Heart right ventricle (tissue), 16 donors: ENCODE results near the gene XKR3. TPM values are rescaled to one million over a fixed set of nuclear protein-coding genes. Genes with fewer than 3 reads are reported as not detected.
"Not testable (repeated sequence)": the region's sequence is repeated elsewhere in the genome, so short reads cannot be mapped to it uniquely, and the experiment has no call there.

Experiments used
- ATAC-seq, 8 donors: fragments of 200-7000 bp; cut with Tn5 transposase; one replicate each; pipeline ENCODE4 v1.9.1; 2020; ENCODE audit warnings: mild to moderate bottlenecking in 8 of 8, moderate library complexity in 8 of 8, moderate number of reproducible peaks in 1 of 8
- DNase-seq, 2 donors: peaks; one replicate each; pipeline ENCODE4 v3.0.0-alpha.2; 2020
- H3K27ac ChIP-seq, 10 donors: fragments of 200-600 bp; sonication (generic) in 2 of 10; one replicate each; pipeline versions ENCODE4 v1.5.0 to v1.8.0; 2020 to 2022; ENCODE audit warnings: mild to moderate bottlenecking in 3 of 10
- H3K27me3 ChIP-seq, 7 donors: fragments of 200-600 bp; one replicate each; pipeline ENCODE4 v1.8.0; 2021 to 2022; ENCODE audit warnings: mild to moderate bottlenecking in 2 of 7
- H3K36me3 ChIP-seq, 9 donors: fragments of 200-600 bp; sonication (generic) in 1 of 9; one replicate each; pipeline versions ENCODE4 v1.5.0 to v1.8.0; 2020 to 2022; ENCODE audit warnings: mild to moderate bottlenecking in 2 of 9
- H3K4me1 ChIP-seq, 9 donors: fragments of 200-600 bp; sonication (generic) in 1 of 9; one replicate each; pipeline versions ENCODE4 v1.5.0 to v1.8.0; 2020 to 2022; ENCODE audit warnings: mild to moderate bottlenecking in 4 of 9
- H3K4me3 ChIP-seq, 10 donors: fragments of 200-600 bp; sonication (generic) in 2 of 10; one replicate each; pipeline versions ENCODE4 v1.5.0 to v1.8.0; 2020 to 2022; ENCODE audit warnings: mild to moderate bottlenecking in 7 of 10, moderate library complexity in 2 of 10
- H3K9me3 ChIP-seq, 11 donors: fragments of 200-600 bp in 10 of 11; sonication (generic) in 2 of 11; one replicate each; pipeline versions ENCODE4 v1.5.0 to v1.8.0; 2013 to 2022; ENCODE audit warnings: mild to moderate bottlenecking in 2 of 11, control low read depth in 1 of 11, moderate library complexity in 1 of 11
- CTCF ChIP-seq, 9 donors: fragments of 200-600 bp; sonication (generic) in 2 of 9; IDR thresholded peaks; one replicate each; pipeline versions ENCODE4 v1.5.0 to v1.8.0; 2021 to 2022; ENCODE audit warnings: antibody characterized with exemption in 9 of 9, mild to moderate bottlenecking in 5 of 9, moderate library complexity in 1 of 9
- WGBS, 2 donors: extraction: QIAGEN DNeasy Blood & Tissue Kit; methylation state at CpG; one replicate each; pipeline ENCODE4 v1.1.7; 2013; ENCODE audit warnings: inconsistent platforms in 1 of 2; 5-methylcytosine and 5-hydroxymethylcytosine counted together
- intact Hi-C, 10 donors: fragments of 100-400 bp; cut with DNase I; formaldehyde crosslinking; loops; one replicate each; pipeline versions ENCODE4 v1.11.1 to v1.14.2; 2022
- polyA plus RNA-seq, 2 donors: library from polyadenylated mRNA; stranded (reverse); fragments of 200-250 nt; gene quantifications; one replicate each; pipeline ENCODE4 v1.2.3, GENCODE V29; 2013
- total RNA-seq, 10 donors: library from RNA; stranded (reverse); fragmentation: NEBNext Ultra II Directional in 3 of 10; extraction: Animal tissue kit (Norgen Biotek cat#: 25700) in 3 of 10; gene quantifications; one replicate each; pipeline versions ENCODE4 v1.2.1 to v1.2.4, GENCODE V29; 2021 to 2023
- donor health status: Arrhythmogenic right ventricular cardiomyopathy.
- donor health status: ischemic (EF 13 %, LVEDD 7.1; RV severe dilation, severe dysfunction).
- donor health status: healthy with polysubstance abuse.
- donor health status: DM: no; HTN: yes; CAD: no.
- donor health status: DM: no; HTN: no; CAD: no.
- donor health status: ischemic (EF 25% LVEDD 6.9; RV normal size, moderate dysfunction).
- donor health status: ischemic (EF 25% LVEDD 5.7; RV mildly dilated, moderate dysfunction).
- donor health status: healthy.
- donor health status: DM: yes; HTN: yes; CAD: no.
- donor health status: Ischemic cardiomyopathy.
- donor health status: ischemic (EF 35%, LVEDD 5.7; RV mildly dilated, moderate dysfunction).
- donor health status: nonischemic (EF 11% LVEDD 7.7; RV severe dilation, severe dysfunction).
- donor health status: DM: yes; HTN: yes; CAD: no.
- donor health status: PGD.
- donor health status: ischemic (EF 29% LVEDD 5.4; RV normal size, mild dysfunction).
- donor health status: nonischemic (EF 23%, LVEDD 6.1; RV moderate dilation, normal function).

Gene XKR3
- total and polyA plus RNA-seq, 12 donors = not detected

- Histone ChIP-seq H3K9me3 (peaks cover 0 to 32% (median 14%) of the 10 kb centered on the region in 11 donors), H3K4me3 (no peak overlapping the region), H3K27ac (no peak overlapping the region), H3K36me3 (no peaks in the 10 kb centered on the region), H3K4me1 (peaks cover 0 to 10% (median 0%) of the 10 kb centered on the region in 9 donors), H3K27me3 (no peaks in the 10 kb centered on the region)
- intact Hi-C loops = no loop called here
- WGBS, 2 donors = 50 to 67% methylated on average over 2 of the region's 2 CpGs
- no peak for ATAC-seq
- no peak for DNase-seq
- no peak for TF ChIP-seq CTCF (IDR thresholded peaks at IDR 0.05)
Observed at GRCh38 chr22:16777284-16777924, 47.8 kb downstream of the XKR3 start.

DNA sequence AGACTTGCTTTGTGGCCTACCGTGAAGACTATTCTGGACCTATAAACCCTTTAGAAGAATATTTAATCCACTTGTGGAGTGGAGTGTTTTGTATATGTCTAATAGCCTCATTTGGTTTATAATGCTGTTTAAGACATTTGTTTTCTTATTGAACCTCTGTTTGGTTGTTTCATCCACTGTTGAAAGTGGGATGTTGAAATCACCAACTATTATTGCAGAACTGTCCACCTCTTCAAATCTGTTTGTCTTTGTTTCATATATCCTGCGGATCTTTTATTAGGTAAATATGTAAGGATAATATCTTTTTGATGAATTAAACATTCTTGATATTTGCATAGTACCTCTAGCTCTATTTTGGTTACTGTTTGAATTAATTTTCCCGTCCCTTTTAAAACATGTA lies 49.1 kb downstream of the XKR3 start:
- intact Hi-C loops = no loop called here
- Histone ChIP-seq H3K4me1 (peaks cover 0 to 10% (median 0%) of the 10 kb centered on the region in 9 donors), H3K9me3 (peaks cover 0 to 37% (median 14%) of the 10 kb centered on the region in 11 donors), H3K36me3 (no peaks in the 10 kb centered on the region), H3K27me3 (no peaks in the 10 kb centered on the region), H3K27ac (no peak overlapping the region), H3K4me3 (no peak overlapping the region)
- 85 to 92% methylated on average over 3 of the region's 3 CpGs for WGBS, 2 donors
- no peak for TF ChIP-seq CTCF (IDR thresholded peaks at IDR 0.05)
- no peak for DNase-seq
- ATAC-seq = no peak

DNA sequence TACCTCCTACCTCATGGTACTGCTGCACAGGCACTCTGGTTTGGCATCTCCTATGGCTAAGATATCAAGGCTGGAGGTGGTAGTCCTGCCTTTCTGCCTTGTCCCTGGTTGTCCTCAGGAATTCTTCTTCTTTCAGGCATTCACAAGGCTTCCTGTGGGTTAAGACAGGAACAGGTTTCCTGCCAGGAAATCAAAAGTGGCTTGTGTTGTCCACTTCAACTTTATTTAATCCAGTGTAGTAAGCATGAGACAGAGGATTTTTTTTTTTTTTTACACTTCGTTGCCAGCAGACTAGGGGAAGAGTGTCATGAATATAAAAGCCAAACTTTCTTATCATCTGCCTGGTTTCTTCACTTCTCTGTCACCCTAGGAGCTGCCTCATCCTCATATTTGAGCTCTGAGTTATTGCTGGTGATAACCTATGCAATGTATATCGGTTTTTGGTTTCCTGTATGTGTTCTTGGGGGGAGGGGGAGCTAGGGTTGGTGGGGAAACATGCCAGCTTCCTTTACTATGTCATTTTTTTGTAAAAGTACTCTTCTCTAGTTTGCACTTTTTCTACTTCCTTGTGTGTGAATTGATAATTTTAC lies 50.2 kb downstream of the XKR3 start:
- no peak overlapping the region for H3K4me3 ChIP-seq
- intact Hi-C loops = no loop called here
- no peak for ATAC-seq
- WGBS, 2 donors = 11 to 14% methylated on average over 2 of the region's 2 CpGs
- no peak for TF ChIP-seq CTCF (IDR thresholded peaks at IDR 0.05)
- peaks cover 0 to 37% (median 14%) of the 10 kb centered on the region in 11 donors for H3K9me3 ChIP-seq
- no peaks in the 10 kb centered on the region for H3K36me3 ChIP-seq
- H3K27ac ChIP-seq = no peak overlapping the region
- DNase-seq = no peak
- H3K27me3 ChIP-seq = no peaks in the 10 kb centered on the region
- H3K4me1 ChIP-seq = peaks cover 0 to 10% (median 0%) of the 10 kb centered on the region in 9 donors

DNA sequence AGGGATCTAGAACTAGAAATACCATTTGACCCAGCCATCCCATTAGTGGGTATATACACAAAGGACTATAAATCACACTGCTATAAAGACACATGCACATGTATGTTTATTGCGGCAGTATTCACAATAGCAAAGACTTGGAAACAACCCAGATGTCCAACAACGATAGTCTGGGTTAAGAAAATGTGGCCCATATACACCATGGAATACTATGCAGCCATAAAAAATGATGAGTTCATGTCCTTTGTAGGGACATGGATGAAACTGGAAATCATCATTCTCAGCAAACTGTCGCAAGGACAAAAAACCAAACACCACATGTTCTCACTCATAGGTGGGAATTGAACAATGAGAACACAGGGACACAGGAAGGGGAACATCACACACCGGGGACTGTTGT lies 53.6 kb downstream of the XKR3 start:
- H3K4me3 ChIP-seq, ATAC-seq, DNase-seq, H3K27me3 ChIP-seq, H3K36me3 ChIP-seq, intact Hi-C loops, H3K27ac ChIP-seq: not testable (repeated sequence)
- WGBS, 2 donors = 89 to 95% methylated on average over 4 of the region's 4 CpGs
- Histone ChIP-seq H3K9me3 (peaks cover 0 to 47% (median 16%) of the 10 kb centered on the region in 11 donors), H3K4me1 (peaks cover 0 to 10% (median 0%) of the 10 kb centered on the region in 9 donors)

DNA sequence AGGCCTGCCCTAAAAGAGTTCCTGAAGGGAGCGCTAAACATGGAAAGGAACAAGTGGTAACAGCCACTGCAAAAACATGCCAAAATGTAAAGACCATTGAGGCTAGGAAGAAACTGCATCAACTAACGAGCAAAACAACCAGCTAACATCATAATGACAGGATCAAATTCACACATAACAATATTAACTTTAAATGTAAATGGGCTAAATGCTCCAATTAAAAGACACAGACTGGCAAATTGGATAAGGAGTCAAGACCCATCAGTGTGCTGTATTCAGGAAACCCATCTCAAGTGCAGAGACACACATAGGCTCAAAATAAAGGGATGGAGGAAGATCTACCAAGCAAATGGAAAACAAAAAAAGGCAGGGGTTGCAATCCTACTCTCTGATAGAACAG lies 57.3 kb downstream of the XKR3 start:
- H3K36me3 ChIP-seq, H3K4me1 ChIP-seq, DNase-seq, H3K27me3 ChIP-seq, H3K4me3 ChIP-seq, intact Hi-C loops, H3K27ac ChIP-seq, ATAC-seq: not testable (repeated sequence)
- WGBS, 2 donors = 36 to 85% methylated on average over 2 of the region's 2 CpGs
- peaks cover 0 to 37% (median 0%) of the 10 kb centered on the region in 11 donors for H3K9me3 ChIP-seq

DNA sequence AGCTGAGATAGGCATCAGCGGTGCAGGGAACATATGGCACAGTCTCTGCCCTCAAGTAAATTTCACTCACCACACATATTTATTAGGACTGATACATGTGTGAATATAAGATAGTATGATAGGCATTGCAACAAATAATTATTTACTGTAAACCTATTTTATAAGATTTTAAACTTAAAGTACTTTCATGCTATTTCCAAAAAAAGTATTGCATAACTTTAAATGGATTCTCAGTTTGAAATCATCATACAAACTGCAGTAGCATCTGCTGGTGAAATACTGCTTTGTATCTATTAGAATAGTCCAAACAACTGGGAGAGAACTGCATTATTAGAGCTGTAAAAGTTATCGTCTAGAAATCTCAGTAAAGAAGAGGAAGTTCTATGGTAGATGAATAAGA lies 63.0 kb downstream of the XKR3 start:
- H3K9me3 ChIP-seq = peaks cover 0 to 22% (median 0%) of the 10 kb centered on the region in 11 donors
- intact Hi-C loops, H3K4me3 ChIP-seq, ATAC-seq, H3K27ac ChIP-seq, DNase-seq, H3K36me3 ChIP-seq, H3K4me1 ChIP-seq, H3K27me3 ChIP-seq: not testable (repeated sequence)
- WGBS, 2 donors = 62 to 87% methylated on average over 2 of the region's 2 CpGs

DNA sequence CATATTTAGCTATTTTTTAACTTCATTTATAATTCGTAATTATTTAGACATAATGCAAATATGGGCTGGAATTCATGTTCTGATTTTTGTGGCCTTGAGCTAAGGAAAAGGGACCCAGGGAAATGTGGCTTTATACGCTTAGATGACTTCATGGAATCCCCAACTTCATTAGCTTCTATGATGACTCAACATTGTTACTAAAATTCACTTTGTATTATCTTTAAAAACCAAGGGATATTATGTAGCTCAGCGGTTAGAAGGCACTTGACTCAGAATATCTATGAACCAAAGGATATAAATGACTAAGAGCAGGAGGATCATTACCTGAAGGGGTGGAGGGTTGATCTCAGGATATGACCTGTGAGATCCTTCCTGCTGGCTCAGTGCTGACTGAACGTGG lies 64.8 kb downstream of the XKR3 start:
- H3K4me3 ChIP-seq, ATAC-seq, H3K36me3 ChIP-seq, intact Hi-C loops, H3K27me3 ChIP-seq, H3K27ac ChIP-seq, H3K4me1 ChIP-seq, H3K9me3 ChIP-seq, DNase-seq: not testable (repeated sequence)
- WGBS, 2 donors = 51 to 52% methylated on average over 4 of the region's 4 CpGs

DNA sequence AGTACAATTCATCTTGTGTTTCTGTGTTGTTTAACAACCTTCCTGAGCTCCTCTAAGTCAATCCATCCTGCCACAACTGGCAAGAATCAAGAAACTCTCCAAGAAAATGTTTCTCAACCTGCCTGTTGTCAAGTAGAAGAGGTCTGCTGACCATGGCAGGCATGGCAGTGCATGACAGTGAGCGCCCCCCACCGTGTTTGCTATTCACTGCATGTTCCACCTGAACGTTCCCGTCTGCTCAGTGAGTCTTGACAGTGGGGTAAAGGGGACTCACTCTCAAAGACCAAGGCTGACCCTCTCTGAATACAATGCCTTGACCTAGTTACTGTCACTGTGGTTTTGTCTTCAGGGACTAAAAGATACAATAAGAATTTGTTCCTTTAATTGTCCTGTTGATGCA lies 75.9 kb downstream of the XKR3 start:
- WGBS, 2 donors = 36 to 46% methylated on average over 4 of the region's 4 CpGs
- intact Hi-C loops, ATAC-seq, H3K27ac ChIP-seq, DNase-seq, H3K27me3 ChIP-seq, H3K9me3 ChIP-seq, H3K36me3 ChIP-seq, H3K4me1 ChIP-seq, H3K4me3 ChIP-seq: not testable (repeated sequence)
